Type B pancreatic cell (in vitro differentiated cells): ENCODE measurements around the gene ANLN. TPM values are rescaled to one million over a fixed set of nuclear protein-coding genes. Genes with fewer than 3 reads are reported as not detected.
"Not testable (repeated sequence)": the region's sequence is repeated elsewhere in the genome, so short reads cannot be mapped to it uniquely, and the experiment has no call there.

Experiments
- DNase-seq: peaks from one replicate; pipeline ENCODE4 v3.0.0; 2021; ENCODE audit warnings: mixed read lengths; ENCODE audit not compliant: unreplicated experiment; ENCODE audit errors: extremely low spot score
- H3K27ac Mint-ChIP-seq: 2 replicates; pipeline ENCODE4 v1.8.0; 2021; ENCODE audit warnings: mild to moderate bottlenecking, mixed read lengths
- H3K27me3 Mint-ChIP-seq: 2 replicates; pipeline ENCODE4 v1.8.0; 2021; ENCODE audit warnings: mixed read lengths
- H3K36me3 Mint-ChIP-seq: 2 replicates; pipeline ENCODE4 v1.8.0; 2021; ENCODE audit warnings: mixed read lengths
- H3K4me1 Mint-ChIP-seq: one replicate; pipeline ENCODE4 v1.8.0; 2021; ENCODE audit warnings: mixed read lengths; ENCODE audit not compliant: unreplicated experiment
- H3K4me3 Mint-ChIP-seq: 2 replicates; pipeline ENCODE4 v1.8.0; 2021; ENCODE audit warnings: mild to moderate bottlenecking, mixed read lengths
- H3K9me3 Mint-ChIP-seq: 2 replicates; pipeline ENCODE4 v1.8.0; 2021; ENCODE audit warnings: mixed read lengths
- total RNA-seq: library from RNA; stranded (reverse); gene quantifications from 2 replicates; pipeline ENCODE4 v1.2.1, GENCODE V29; 2021; ENCODE audit warnings: low replicate concordance
- TF ChIP-seq, protein P1 (sequence below): fragments of 200-600 bp; sonication (generic); conservative IDR thresholded peaks from 2 replicates; pipeline ENCODE4 v1.5.0; 2021; ENCODE audit warnings: antibody characterized with exemption, mild to moderate bottlenecking

Gene ANLN
- total RNA-seq, 1 donor from 2014 or later: 68.3 TPM

DNA sequence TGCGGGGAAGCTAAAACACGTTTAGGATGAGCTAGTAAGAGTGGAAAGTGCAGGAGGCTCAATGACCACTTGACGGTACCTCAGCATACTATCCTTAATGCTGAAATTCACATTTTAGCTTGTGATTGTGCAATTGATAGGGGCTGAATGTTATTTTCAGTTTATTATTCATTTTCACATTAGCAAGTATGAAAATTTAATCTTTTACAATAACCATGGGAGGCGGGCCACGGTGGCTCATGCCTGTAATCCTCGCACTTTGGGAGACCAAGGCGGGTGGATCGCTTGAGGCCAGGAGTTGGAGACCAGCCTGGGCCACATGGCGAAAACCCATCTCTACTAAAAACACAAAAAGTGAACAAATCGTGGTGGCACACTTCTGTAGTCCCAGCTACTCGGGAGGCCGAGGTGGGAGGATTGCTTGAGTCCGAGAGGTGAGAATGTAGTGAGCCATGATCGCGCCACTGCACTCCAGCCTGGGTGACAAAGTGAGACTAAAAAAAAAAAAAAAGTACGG lies 22.0 kb upstream of the ANLN start:
- H3K27ac Mint-ChIP-seq: peak overlapping the region; percentile 36
- TF ChIP-seq, protein P1, sequence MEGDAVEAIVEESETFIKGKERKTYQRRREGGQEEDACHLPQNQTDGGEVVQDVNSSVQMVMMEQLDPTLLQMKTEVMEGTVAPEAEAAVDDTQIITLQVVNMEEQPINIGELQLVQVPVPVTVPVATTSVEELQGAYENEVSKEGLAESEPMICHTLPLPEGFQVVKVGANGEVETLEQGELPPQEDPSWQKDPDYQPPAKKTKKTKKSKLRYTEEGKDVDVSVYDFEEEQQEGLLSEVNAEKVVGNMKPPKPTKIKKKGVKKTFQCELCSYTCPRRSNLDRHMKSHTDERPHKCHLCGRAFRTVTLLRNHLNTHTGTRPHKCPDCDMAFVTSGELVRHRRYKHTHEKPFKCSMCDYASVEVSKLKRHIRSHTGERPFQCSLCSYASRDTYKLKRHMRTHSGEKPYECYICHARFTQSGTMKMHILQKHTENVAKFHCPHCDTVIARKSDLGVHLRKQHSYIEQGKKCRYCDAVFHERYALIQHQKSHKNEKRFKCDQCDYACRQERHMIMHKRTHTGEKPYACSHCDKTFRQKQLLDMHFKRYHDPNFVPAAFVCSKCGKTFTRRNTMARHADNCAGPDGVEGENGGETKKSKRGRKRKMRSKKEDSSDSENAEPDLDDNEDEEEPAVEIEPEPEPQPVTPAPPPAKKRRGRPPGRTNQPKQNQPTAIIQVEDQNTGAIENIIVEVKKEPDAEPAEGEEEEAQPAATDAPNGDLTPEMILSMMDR: no peak

DNA sequence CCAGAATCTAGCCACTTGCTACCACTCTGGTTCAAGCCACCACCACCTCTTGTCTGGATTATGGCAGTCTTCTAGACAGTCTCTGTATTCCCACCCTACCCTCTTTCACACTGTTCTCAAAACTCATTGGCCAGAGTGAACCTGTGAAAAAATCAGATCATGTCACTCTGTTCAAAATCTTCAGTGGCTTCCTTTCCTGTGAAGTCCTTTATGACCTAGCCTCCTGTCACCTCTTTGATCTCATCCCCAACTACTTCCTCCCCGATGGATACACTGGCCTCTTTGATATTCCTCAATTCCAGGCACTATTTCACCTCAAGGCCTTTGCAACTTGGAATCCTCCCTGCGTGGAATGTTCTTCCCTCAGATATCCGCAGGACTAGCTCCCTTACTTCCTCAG lies 21.2 kb upstream of the ANLN start:
- Mint-ChIP-seq H3K4me3 (peak overlapping the region; percentile 48), H3K27me3 (peaks cover 4% of the 10 kb centered on the region), H3K27ac (peak overlapping the region; percentile 39), H3K4me1 (peaks cover 6% of the 10 kb centered on the region), H3K36me3 (no peaks in the 10 kb centered on the region), H3K9me3 (no peaks in the 10 kb centered on the region)
- TF ChIP-seq, protein P1: no peak
- DNase-seq: no peak

More for the DNA sequence above, 22.0 kb upstream of the ANLN start:
- no peak for DNase-seq
- H3K27me3 Mint-ChIP-seq: peaks cover 4% of the 10 kb centered on the region
- no peaks in the 10 kb centered on the region for H3K9me3 Mint-ChIP-seq
- H3K36me3 Mint-ChIP-seq: peaks cover 2% of the 10 kb centered on the region
- H3K4me1 Mint-ChIP-seq: peaks cover 6% of the 10 kb centered on the region
- H3K4me3 Mint-ChIP-seq: peak overlapping the region; percentile 93

DNA sequence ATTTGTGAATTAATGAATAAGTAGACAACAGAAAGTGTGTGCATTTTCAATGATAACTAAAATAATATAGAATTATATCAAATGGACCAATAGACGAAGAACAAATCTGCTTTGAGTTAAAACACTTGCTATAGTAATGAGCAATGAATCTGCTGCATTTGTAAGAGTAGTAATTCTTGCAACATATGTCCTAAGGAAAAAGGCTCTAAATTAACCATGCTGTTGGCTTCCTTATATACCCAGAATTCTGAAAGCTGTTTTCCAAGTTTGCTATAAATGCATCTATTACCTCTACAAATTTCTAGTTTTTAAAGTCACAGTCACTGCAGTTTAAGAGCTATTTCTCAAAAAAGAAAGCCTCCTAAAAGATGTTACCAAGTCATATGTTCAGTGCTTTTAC lies 20.5 kb upstream of the ANLN start:
- TF ChIP-seq, protein P1: no peak
- H3K9me3 Mint-ChIP-seq: no peaks in the 10 kb centered on the region
- no peaks in the 10 kb centered on the region for H3K36me3 Mint-ChIP-seq
- H3K27me3 Mint-ChIP-seq: peaks cover 4% of the 10 kb centered on the region
- no peak overlapping the region for H3K4me3 Mint-ChIP-seq
- peaks cover 6% of the 10 kb centered on the region for H3K4me1 Mint-ChIP-seq
- no peak overlapping the region for H3K27ac Mint-ChIP-seq
- no peak for DNase-seq

DNA sequence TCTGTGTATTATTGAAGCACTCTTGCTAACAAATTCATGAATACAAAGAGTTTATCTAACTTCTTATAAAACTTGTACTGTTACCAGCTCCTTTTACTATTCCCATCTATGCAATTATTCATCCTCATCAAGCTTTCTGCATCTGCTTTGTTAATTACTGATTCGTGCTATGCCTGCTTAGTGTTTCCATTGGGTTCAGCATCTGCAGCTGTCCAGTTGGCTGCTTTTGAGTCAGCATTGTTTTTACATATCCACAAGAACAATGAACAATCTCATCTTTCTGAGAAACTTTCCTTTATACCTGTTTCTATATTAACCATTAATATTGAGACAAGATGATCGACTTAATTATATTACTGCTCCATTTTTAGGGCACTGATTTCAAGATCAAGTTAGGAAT lies 19.6 kb upstream of the ANLN start:
- DNase-seq: no peak
- no peaks in the 10 kb centered on the region for H3K9me3 Mint-ChIP-seq
- peaks cover 4% of the 10 kb centered on the region for H3K27me3 Mint-ChIP-seq
- no peaks in the 10 kb centered on the region for H3K4me1 Mint-ChIP-seq
- H3K4me3 Mint-ChIP-seq: no peak overlapping the region
- no peak overlapping the region for H3K27ac Mint-ChIP-seq
- TF ChIP-seq, protein P1: no peak
- no peaks in the 10 kb centered on the region for H3K36me3 Mint-ChIP-seq

DNA sequence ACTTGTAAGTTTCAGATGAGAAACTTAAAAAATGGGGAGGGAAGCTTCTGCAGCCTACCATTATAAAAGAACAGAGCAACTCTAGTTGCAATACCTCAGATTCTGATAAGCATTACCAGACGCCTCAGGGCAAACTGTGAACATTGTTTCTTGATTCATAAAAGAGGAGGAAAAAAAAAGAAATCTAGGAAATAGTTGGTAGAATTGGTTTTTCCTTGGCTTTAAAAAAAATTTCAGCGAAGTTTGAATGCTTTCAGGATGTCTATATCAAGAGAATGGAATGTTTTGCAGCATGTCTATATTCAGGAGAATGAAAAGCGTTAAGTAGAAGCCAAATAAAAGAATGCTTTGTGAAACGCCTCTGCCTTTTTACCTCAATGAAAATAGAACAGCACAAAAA lies 17.5 kb upstream of the ANLN start:
- Mint-ChIP-seq H3K36me3 (peaks cover 3% of the 10 kb centered on the region), H3K4me3 (no peak overlapping the region), H3K27ac (no peak overlapping the region), H3K9me3 (no peaks in the 10 kb centered on the region), H3K27me3 (peaks cover 14% of the 10 kb centered on the region), H3K4me1 (no peaks in the 10 kb centered on the region)
- no peak for DNase-seq
- TF ChIP-seq, protein P1: no peak

DNA sequence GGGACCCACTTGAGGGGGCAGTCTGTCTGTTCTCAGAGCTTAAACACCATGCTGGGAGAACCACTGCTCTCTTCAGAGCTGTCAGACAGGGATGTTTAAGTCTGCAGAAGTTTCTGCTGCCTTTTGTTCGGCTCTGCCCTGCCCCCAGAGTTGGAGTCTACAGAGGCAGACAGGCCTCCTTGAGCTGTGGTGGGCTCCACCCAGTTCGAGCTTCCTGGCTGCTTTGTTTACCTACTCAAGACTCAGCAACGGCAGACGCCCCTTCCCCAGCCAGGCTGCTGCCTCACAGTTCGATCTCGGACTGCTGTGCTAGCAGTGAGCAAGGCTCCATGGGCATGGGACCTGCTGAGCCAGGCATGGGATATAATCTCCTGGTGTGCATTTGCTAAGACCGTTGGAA lies 11.1 kb upstream of the ANLN start:
- not testable (repeated sequence) for H3K27ac Mint-ChIP-seq, H3K4me3 Mint-ChIP-seq, DNase-seq, H3K36me3 Mint-ChIP-seq, H3K9me3 Mint-ChIP-seq, H3K4me1 Mint-ChIP-seq
- H3K27me3 Mint-ChIP-seq: peaks cover 17% of the 10 kb centered on the region
